ENCODE data around the gene SNU13.
"Not testable (repeated sequence)": the region's sequence is repeated elsewhere in the genome, so short reads cannot be mapped to it uniquely, and the experiment has no call there.

Gene SNU13

DNA sequence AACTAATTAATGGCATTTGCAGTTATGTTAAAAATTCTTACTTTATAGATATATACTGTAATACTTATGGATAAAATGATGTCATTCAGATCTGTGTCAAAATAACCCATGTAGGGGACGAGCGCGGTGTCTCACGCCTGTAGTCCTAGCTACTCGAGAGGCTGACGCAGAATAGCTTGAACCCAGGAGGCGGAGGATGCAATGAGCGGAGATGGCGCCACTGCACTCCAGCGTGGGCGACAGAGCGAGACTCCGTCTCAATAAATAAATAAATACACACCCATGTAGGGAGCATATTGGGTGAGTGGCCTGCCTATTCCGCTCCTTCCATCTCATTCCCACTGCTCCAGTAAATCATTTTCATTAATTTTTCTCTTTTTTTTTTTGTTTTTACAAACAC lies 7.1 kb downstream of the SNU13 start:
- DNase-seq (ENCODE audit: low spot score), result no peak

DNA sequence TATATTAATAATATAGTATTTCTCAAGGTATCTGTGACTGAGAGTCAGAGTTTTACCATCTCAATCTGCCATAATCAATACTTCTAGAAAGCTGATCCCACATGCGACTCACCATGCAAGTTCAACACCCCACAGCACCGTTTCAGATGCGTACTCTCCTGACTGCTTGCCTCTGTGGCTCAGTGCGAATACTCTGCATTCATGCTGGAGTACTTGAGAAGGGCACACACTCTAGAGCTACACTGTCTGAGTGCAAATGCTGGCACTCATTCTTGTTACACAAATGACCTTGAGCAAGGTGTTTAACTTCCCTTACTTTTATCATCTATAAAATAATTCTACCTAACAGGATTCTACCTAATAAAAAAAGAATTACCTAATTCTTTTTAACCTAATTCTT lies 12.5 kb downstream of the SNU13 start:
- no peak for DNase-seq (ENCODE audit: low spot score)

DNA sequence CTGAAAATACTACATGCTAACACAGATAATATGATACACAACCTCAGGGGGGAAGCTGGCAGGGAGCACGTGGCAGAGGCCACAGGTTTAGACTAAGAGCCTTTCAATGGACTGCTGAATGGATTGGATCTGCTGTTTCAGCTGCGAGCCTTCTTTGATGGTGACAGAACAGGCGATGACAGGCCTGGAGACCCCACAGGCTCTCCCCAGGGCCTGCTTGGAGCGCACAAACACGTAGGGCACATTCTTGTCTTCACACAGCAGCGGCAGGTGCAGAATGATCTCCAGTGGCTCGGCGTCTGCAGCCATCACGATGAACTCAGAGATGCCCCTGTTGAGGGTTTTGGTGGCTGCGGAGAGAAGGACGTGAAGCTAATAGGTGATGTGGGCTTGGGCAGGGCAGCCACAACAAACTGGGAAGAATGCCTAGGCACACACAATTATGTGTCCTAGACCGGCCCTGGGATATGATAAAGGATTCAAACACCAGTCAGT lies 13.8 kb downstream of the SNU13 start:
- no peak for DNase-seq (ENCODE audit: low spot score)

DNA sequence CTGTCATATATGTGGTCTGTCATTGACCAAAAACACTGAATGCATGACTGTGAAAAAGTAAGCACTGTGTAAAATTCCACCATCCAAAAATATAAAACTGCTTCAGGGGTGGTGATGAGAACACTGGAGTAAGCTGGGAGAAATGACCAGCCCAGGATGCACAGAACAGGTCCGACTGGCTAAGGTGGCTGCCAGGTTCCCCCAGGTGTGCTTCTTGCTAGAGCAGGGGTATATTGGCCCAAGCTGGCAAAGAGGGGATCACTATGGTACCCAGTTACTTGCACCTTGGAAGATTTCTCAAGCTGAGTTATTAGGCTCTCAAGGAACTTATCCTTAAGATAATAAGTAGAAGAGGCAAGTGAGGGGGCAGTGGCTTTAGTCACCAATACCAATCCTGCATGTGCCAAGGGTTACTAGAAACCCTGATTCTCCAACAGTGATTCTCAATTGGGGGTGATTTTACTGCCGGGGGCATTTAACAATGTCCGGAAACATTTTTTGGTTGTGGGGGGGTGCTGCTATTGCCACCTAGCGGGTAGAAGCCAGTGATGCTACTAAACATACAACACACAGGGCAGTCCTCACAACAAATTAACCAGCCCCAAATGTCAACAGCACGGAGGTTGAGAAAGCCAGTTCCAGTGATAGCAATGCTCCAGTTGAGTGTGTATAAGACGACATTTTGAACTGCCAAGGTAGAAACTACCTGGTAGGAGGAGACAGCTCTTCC lies 15.7 kb downstream of the SNU13 start:
- DNase-seq (ENCODE audit: low spot score), result no peak

DNA sequence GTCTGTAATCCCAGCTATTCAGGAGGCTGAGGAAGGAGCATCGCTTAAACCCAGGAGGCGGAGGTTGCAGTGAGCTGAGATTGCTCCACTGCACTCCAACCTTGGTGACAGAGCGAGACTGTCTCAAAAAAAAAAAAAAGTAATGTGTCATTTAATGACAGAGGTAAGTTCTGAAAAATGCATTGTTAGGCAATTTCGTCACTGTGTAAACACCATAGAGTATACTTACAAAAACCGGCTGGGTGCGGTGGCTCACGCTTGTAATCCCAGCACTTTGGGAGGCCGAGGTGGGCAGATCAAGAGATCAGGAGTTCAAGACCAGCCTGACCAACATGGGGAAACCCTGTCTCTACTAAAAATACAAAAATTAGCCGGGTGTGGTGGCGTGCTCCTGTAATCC lies 16.6 kb downstream of the SNU13 start:
- DNase-seq (ENCODE audit: low spot score), result peak; percentile 44

DNA sequence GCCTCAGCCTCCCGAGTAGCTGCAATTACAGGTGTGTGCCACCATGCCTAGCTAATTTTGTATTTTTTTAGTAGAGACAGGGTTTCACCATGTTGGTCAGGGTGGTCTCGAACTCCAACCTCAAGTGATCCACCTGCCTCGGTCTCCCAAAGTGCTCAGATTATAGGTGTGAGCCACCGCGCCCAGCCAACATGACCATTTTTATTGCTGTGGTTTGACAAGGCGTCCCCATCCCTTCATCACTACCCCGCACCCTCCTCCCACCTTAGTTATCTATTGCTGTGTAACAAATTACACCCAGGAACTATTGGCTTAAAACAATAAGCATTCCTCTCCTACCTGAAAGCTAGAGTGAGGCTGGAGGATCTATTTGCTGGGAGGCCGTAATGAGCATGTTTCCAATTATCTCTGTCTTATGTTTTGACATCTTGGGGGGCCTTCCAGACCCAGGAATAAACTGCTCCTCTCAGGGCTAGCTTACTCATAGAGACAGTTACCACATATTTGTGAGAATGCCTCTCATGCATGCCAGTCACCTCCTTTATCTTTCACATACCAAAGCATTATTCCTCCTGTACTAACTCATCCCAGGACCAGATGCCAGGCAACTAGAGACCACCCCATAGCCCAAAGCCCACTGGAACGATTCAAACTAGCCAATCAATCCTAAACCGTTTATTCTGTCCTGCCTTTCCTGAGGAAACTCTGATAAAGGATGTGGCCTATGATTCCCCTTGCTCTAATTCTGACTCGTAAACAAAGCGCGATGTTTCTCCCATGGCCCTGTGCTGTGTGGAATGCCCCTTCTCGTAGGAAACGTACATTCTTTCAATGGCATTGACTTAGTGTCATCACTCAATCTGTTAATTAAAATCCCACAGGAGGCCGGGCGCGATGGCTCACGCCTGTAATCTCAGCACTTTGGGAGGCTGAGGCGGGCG lies 19.4 kb downstream of the SNU13 start:
- no peak for DNase-seq (ENCODE audit: low spot score)

DNA sequence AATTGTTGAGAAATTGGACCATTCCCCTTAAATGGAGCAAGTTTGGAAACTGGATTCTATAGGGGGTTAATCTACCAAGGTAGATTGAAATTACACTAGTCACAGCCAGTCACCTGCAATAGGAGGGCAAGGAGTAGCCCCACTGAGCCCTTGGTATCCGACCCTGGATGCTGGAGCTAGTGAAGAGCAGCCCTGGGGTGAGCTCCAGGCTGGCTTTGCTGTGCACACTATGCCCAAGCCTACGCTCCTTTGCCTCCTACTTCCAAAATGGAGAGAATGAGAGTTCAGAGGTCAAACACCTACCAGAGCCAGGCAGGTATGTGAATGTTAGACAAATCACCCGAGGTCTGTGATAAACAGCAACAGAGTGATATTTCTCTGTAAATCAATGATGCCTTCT lies 23.7 kb downstream of the SNU13 start:
- DNase-seq (ENCODE audit: low spot score), result no peak

DNA sequence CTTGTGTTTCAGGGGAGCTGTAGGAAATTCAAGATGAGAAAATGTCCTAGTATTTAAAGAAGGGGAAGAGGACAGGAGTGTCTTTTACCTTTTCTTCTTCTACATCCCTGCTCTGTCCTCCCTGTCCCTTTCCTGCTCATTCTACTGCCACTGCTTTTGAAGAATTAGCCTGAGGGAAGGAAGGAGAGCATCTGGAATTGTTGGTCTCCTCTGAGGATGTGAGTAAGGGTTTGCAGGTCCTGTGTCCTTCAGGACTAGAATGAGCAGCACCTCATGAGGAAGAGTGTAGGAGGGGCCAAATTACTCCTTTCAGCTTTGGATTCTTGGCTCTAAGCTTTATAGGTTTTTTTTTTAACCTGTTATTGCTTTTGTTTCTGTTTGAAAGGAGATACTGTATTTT lies 24.2 kb downstream of the SNU13 start:
- no peak for DNase-seq (ENCODE audit: low spot score)

DNA sequence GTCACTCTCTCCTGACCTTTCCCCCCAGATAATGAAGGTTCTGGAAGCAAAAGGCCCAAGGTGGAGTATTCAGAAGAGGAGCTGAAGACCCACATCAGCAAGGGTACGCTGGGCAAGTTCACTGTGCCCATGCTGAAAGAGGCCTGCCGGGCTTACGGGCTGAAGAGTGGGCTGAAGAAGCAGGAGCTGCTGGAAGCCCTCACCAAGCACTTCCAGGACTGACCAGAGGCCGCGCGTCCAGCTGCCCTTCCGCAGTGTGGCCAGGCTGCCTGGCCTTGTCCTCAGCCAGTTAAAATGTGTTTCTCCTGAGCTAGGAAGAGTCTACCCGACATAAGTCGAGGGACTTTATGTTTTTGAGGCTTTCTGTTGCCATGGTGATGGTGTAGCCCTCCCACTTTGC lies 25.1 kb downstream of the SNU13 start:
- DNase-seq (ENCODE audit: low spot score), result not testable (repeated sequence)

DNA sequence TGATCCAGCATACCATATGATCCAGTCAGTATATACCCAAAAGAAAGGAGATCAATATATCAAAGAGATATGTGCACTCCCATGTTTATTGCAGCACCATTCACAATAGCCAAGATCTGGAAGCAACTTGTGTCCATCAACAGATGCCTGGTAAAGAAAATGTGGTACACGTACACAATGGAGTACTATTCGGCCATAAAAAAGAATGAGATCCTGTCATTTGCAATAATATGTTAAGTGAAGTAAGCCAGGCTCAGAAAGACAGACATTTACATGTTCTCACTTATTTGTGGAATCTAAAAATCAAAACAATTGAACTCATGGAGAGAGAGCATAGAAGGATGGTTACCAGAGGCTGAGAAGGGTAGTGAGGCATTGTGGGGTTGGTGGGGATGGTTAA lies 27.0 kb downstream of the SNU13 start:
- no peak for DNase-seq (ENCODE audit: low spot score)

DNA sequence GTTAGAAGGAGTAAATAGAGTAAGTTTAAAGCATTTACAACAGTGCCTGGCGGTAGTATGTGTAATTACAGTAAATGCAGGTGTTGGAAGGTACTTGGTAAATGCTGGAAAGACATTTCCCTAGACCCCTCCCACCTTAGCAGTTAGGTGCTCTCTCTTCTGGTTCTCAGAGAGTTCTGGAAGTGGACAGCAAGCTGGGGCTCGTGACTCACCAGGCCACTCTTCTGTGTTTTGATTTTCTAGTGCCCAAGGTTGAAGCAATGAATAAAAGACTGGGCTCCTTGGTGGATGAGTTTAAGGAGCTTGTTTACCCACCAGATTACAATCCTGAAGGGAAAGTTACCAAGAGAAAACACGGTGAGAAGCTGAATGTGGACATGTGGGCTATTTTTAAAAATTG lies 27.6 kb downstream of the SNU13 start:
- no peak for DNase-seq (ENCODE audit: low spot score)

DNA sequence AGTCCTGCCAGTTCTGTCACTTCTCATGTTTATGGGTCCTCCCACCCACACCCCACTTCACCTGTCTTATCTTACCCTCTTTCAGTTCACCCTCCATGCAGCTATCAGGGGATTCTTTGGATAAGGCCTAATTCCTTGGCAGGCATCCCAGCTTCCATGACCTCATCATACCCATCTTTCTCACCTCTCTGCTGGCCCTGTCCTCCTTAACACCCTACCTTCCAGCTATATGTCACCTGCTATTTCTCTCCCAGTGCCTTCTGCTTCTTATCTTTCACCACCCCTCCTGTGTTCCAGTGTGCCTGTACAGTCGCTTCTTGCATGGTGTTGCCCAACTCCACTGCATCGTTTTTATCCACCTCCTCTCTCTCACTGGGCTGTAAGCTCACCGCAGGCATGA lies 28.3 kb downstream of the SNU13 start:
- DNase-seq (ENCODE audit: low spot score), result no peak

DNA sequence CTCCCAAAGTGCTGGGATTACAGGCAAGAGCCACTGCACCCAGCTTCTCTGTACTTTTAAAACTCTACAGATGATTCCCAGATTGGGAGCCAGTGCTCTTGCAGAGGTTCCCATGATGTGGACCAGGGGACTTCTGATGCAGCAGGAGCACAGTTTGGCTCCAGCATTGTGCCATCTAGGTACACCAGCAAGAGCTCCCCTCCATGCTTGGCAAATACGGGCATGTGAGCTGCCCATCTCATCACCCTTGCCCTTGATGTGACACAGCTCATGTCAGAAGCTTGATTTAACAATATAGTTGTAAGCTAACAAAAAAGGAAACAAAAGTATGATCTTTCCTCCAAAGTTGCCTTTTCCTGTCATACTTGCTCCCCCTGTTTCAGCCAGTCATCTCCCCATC lies 28.7 kb downstream of the SNU13 start:
- no peak for DNase-seq (ENCODE audit: low spot score)

DNA sequence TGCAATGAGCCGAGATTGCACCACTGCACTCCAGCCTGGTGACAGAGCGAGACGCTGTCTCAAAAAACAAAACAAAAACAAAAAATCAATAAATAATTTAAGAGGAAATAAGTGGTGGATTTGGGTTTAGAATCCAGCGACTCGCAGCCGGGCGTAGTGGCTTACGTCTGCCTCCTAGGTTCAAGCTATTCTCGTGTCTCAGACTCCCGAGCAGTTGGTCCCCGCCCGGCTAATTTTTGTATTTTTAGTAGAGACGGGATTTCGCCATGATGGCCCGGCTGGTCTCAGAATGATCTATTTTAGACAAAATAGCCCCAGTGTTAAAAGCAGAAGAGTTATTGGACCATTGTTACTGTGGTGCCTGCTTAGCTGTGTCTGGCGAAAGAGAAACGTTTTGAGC lies 29.8 kb downstream of the SNU13 start:
- DNase-seq (ENCODE audit: low spot score), result no peak

DNA sequence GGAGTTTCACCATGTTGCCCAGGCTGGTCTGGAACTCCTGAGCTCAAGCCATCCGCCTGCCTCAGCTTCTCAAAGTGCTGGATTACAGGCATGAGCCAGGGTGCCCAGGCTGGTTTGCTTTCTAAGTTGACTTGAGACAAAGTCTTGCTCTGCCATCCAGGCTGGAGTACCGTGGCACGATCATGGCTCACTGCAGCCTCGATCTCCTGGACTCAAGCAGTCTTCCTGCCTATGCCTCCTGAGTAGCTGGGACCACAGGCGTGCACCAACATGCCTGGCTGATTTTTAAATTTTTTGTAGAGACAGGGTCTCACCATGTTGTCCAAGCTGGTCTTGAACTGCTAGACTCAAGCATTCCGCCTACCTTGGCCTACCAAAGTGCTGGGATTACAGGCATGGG lies 31.0 kb downstream of the SNU13 start:
- DNase-seq (ENCODE audit: low spot score), result no peak

DNA sequence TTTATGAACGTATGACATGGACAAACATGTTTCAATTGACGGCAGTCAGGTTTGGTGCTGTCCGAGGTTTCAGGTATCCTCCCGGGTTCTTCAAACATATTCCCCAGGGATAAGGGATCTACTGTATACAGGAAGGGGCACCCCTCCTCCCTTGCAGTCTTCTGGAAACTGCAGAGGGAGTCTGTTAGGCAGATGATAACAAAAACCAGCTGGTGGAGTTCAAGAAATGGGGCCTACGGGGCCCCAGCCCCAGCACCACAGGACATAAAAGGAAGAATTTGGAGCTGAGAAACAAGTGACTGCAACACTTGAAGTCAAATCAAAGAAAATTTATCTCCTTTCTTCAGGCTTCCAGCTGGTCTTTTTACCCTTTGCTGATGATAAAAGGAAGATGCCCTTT lies 32.1 kb downstream of the SNU13 start:
- DNase-seq (ENCODE audit: low spot score), result no peak

DNA sequence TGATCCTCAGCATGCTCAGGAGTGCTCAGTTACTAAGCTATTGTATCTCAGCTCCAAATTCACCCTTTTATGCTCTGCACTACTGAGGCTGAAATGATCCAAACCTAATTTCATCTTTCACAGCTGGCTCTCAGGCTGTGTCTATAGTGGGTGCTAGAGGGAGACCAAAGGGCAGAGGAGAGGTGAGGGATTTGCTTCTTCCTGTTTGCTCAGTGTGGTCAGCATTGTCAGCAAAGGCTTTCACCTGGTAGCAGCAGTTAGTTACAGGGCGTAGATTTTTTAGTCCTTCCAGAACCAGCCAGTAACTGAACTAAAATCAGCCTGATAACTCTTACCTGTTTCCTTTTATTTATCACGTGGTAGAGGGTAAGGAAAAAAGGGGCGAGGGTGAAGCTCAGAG lies 34.3 kb downstream of the SNU13 start:
- no peak for DNase-seq (ENCODE audit: low spot score)

DNA sequence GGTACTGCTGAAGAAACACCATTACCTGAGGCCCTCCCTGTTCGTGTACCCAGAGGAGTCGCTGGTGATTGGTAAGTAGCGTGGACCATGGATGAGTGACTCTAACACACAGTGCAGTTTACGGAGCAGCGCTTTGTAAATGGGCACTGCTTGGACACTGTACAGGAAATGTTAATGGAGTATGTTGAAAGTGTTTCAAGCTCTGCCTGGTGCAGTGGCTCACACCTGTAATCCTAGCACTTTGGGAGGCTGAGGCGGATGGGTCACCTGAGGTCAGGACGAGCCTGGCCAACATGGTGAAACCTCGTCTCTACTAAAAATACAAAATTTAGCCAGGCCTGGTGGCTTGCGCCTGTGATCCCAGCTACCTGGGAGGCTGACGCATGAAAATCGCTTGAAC lies 37.8 kb downstream of the SNU13 start:
- no peak for DNase-seq (ENCODE audit: low spot score)

DNA sequence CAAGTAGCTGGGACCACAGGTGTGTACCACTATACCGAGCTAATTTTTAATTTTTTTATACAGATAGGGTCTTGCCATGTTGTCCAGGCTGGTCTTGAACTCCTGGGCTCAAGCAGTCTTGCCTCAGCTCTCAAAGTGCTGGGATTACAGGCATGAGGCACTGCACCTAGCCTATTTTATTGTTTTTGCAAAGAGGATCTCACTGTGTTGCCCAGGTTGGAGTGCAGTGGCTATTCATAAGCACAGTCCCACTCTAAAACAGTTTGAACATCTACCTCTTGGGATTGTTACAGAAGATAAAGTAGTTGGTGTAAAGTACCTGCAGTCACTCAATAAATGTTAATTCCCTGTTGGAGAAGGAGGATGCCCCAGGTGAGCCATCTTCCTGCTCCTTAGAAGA lies 38.4 kb downstream of the SNU13 start:
- DNase-seq (ENCODE audit: low spot score), result no peak

DNA sequence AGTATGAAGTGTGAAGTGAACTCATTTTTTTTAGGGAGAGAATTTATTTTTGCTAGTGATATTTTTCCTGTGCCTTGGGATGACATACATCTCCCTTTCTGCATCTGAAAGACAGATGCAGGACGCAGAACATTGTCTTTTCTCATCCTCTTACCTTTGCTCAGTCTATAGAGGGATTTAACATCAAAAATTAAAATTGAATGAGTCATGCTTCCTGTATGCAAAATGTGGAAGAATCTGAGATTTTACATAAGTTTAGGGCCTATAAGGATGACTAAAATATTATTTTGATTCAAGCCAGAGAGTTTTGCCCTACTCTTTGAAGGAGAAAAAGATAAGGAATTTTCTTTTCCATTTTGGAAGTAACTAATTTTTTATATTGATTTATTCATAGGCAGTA lies 40.2 kb downstream of the SNU13 start:
- no peak for DNase-seq (ENCODE audit: low spot score)

DNA sequence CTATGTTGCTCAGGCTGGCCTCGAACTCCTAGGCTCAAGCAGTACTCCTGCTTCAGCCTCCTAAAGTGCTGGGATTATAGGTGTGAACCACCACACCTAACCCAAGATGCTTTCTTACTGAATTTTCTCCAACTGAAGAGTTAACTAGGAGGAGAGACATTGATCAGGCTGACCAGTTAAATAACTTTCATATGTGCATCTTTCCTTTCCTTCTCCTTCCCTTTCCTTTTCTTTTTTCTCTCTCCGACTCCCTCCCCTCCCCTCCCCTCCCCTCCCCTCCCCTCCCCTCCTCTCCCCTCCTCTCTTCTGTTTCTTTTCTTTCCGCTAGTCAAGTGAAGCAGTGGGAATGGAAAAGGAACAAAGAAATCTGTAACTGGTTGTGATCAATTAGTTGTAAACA lies 40.9 kb downstream of the SNU13 start:
- no peak for DNase-seq (ENCODE audit: low spot score)

DNA sequence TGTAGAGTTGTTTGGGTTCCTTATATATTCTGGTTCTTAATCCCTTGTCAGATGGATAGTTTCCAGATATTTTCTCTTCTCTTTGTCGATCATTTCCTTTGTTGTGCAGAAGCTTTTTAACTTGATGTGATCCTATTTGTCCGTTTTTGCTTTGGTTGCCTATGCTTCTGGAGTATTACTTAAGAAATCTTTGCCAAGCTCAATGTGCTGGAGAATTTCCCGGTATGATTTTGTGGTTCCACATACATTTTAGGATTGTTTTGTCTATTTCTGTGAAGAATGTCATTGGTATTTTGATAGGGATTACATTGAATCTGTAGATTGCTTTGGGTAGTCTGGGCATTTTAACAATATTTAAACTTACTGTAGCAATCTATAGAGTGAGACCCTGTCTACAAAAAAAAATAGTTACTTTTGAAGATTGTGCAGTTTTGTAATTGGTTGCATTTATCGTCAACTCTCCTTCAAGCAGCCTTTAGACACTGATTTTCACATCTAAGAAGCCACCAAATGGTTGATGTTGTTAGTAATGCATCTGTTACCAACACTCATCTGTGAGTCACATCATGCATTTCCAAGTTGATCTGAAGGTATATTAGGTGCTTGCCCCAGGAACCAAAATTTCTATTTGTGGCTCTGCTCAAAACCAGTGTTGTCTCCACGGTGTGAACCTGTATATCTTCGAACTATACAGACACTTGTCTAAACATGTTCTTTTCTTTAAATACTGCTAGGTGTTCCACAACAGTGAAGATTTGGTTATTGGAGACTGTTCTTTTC lies 46.1 kb downstream of the SNU13 start:
- no peak for DNase-seq (ENCODE audit: low spot score)

DNA sequence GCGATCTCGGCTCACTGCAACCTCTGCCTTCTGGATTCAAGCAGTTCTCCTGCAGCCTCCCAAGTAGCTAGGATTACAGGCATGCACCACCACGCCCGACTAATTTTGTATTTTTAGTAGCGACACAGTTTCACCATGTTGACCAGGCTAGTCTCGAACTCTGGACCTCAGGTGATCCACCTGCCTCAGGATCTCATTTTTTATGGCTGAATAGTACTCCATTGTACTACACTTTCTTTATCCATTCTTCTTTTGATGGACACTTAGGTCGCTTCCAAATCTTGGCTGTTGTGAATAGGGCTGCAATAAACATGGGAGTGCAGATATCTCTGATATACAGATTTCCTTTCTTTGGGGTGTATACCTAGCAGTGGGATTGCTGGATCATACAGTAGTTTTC lies 46.8 kb downstream of the SNU13 start:
- DNase-seq (ENCODE audit: low spot score), result no peak
